GM13977 (cell line): ENCODE data around the gene C1orf146.

Experiments
- DNase-seq: peaks from one replicate; pipeline ENCODE4 v3.0.0; 2012; ENCODE audit warnings: low spot score
- CTCF ChIP-seq: IDR thresholded peaks from 2 replicates; pipeline ENCODE4 v1.5.1; 2012; ENCODE audit warnings: mild to moderate bottlenecking, control low read depth; ENCODE audit not compliant: insufficient read depth; ENCODE audit errors: extremely low read depth, missing control alignments
- in situ Hi-C: fragments of 300-500 bp; cut with MboI; formaldehyde crosslinking; loops from one replicate; pipeline ENCODE4 v1.12.0; 2022; ENCODE audit warnings: low sequenced_read_pairs, low pct_unique_long_range_greater_than_20kb, mixed read lengths, inconsistent platforms; ENCODE audit not compliant: unreplicated experiment

Gene C1orf146

GRCh38 chr1:92291372-92291999 lies 73.8 kb downstream of the C1orf146 start:
- in situ Hi-C loops: no loop called here
- DNase-seq: no peak
- TF ChIP-seq CTCF: peak; percentile 54
